ENCODE measurements around the gene PHF20.
"Not testable (repeated sequence)": the region's sequence is repeated elsewhere in the genome, so short reads cannot be mapped to it uniquely, and the experiment has no call there.

PHF20 gene

GRCh38 chr20:35771689-35772562 lies at the start of gene PHF20:
TSS of gene PHF20 (plus strand) at chr20:35772015. CDS start at chr20:35801523, 29,508 bp downstream.
- peak; percentile 97 for FAIRE-seq
- DNase-seq (ENCODE audit: insufficient read length, low spot score), result peak; percentile 95

- not testable (repeated sequence) for DNase-seq (ENCODE audit: insufficient read length, low spot score); FAIRE-seq
These were observed 48.6 kb upstream of the PHF20 start for GRCh38 chr20:35723275-35723639.

- DNase-seq (ENCODE audit: insufficient read length, low spot score); FAIRE-seq: not testable (repeated sequence)
These were observed 48.0 kb upstream of the PHF20 start for GRCh38 chr20:35723652-35724320.

GRCh38 chr20:35724321-35725230 lies 47.2 kb upstream of the PHF20 start:
- FAIRE-seq (no peak), DNase-seq (ENCODE audit: insufficient read length, low spot score) (no peak)

GRCh38 chr20:35726842-35727711 lies 44.7 kb upstream of the PHF20 start:
- DNase-seq (ENCODE audit: insufficient read length, low spot score) (no peak), FAIRE-seq (no peak)

- FAIRE-seq (no peak), DNase-seq (ENCODE audit: insufficient read length, low spot score) (no peak)
These were observed 42.5 kb upstream of the PHF20 start for GRCh38 chr20:35729283-35729807.

- FAIRE-seq, result no peak
- no peak for DNase-seq (ENCODE audit: insufficient read length, low spot score)
These were observed 41.8 kb upstream of the PHF20 start for GRCh38 chr20:35729836-35730582.

- FAIRE-seq (no peak), DNase-seq (ENCODE audit: insufficient read length, low spot score) (no peak)
These were observed 41.0 kb upstream of the PHF20 start for GRCh38 chr20:35730583-35731468.

- no peak for DNase-seq (ENCODE audit: insufficient read length, low spot score)
- FAIRE-seq, result no peak
These were observed 40.4 kb upstream of the PHF20 start for GRCh38 chr20:35731469-35731788.

- FAIRE-seq (no peak), DNase-seq (ENCODE audit: insufficient read length, low spot score) (no peak)
These were observed 39.8 kb upstream of the PHF20 start for GRCh38 chr20:35731862-35732643.

- DNase-seq (ENCODE audit: insufficient read length, low spot score) (no peak), FAIRE-seq (no peak)
These were observed 39.2 kb upstream of the PHF20 start for GRCh38 chr20:35732644-35732982.

GRCh38 chr20:35734374-35734773 lies 37.4 kb upstream of the PHF20 start:
- DNase-seq (ENCODE audit: insufficient read length, low spot score) (no peak), FAIRE-seq (no peak)

- FAIRE-seq, result no peak
- DNase-seq (ENCODE audit: insufficient read length, low spot score), result no peak
These were observed 36.8 kb upstream of the PHF20 start for GRCh38 chr20:35734777-35735649.

GRCh38 chr20:35735826-35736470 lies 35.9 kb upstream of the PHF20 start:
- no peak for FAIRE-seq
- DNase-seq (ENCODE audit: insufficient read length, low spot score), result no peak

GRCh38 chr20:35737865-35738333 lies 33.9 kb upstream of the PHF20 start:
- FAIRE-seq (no peak), DNase-seq (ENCODE audit: insufficient read length, low spot score) (no peak)
